Right lobe of liver (tissue), 6 donors: ENCODE results near the gene DNAJB4. TPM values are rescaled to one million over a fixed set of nuclear protein-coding genes. Genes with fewer than 3 reads are reported as not detected.
A peak's percentile ranks its signal among the peaks of the same experiment; 100 is the strongest.
"Not testable (repeated sequence)": the region's sequence is repeated elsewhere in the genome, so short reads cannot be mapped to it uniquely, and the experiment has no call there.

Experiments used
- ATAC-seq, 4 donors: fragments of 200-7000 bp; cut with Tn5 transposase; one replicate each; pipeline ENCODE4 v1.9.1; 2020; ENCODE audit warnings: mild to moderate bottlenecking in 4 of 4, moderate library complexity in 4 of 4
- DNase-seq, 3 donors: peaks; one replicate each; pipeline ENCODE4 v3.0.0-alpha.2; 2020
- H3K27ac ChIP-seq, 3 donors: fragments of 200-600 bp; one replicate each; pipeline ENCODE4 v1.8.0; 2022
- H3K27me3 ChIP-seq, 2 donors: fragments of 200-600 bp; one replicate each; pipeline ENCODE4 v1.8.0; 2022
- H3K36me3 ChIP-seq, 4 donors: fragments of 200-600 bp; sonication (generic) in 1 of 4; one replicate each; pipeline versions ENCODE4 v1.5.1 to v1.8.0; 2017 to 2022; ENCODE audit warnings: control low read depth in 1 of 4
- H3K4me1 ChIP-seq, 4 donors: fragments of 200-600 bp; sonication (generic) in 1 of 4; one replicate each; pipeline versions ENCODE4 v1.5.1 to v1.8.0; 2017 to 2022; ENCODE audit warnings: control low read depth in 1 of 4
- H3K4me3 ChIP-seq, 3 donors: fragments of 200-600 bp; one replicate each; pipeline ENCODE4 v1.8.0; 2022
- H3K9me3 ChIP-seq, 4 donors: fragments of 200-600 bp; sonication (generic) in 1 of 4; one replicate each; pipeline versions ENCODE4 v1.5.1 to v1.8.0; 2017 to 2022; ENCODE audit warnings: control low read depth in 1 of 4
- CTCF ChIP-seq, 4 donors: fragments of 200-600 bp in 3 of 4; fragments of 450-650 bp in 1 of 4; IDR thresholded peaks; one replicate each; pipeline versions ENCODE4 v1.5.1 to v1.8.0; 2016 to 2022; ENCODE audit warnings: antibody characterized with exemption in 4 of 4, mild to moderate bottlenecking in 2 of 4
- POLR2A ChIP-seq: fragments of 450-650 bp; IDR thresholded peaks from one replicate; pipeline ENCODE4 v1.6.1; 2017; ENCODE audit warnings: antibody characterized with exemption, mild to moderate bottlenecking
- WGBS: methylation state at CpG from one replicate; pipeline ENCODE4 v1.1.6; 2018; ENCODE audit warnings: low coverage, low lambda C conversion rate; ENCODE audit not compliant: insufficient coverage; ENCODE audit errors: missing lambda C conversion rate; 5-methylcytosine and 5-hydroxymethylcytosine counted together
- intact Hi-C, 2 donors: fragments of 100-400 bp; cut with DNase I; formaldehyde crosslinking; loops; one replicate each; pipeline versions ENCODE4 v1.11.2 to v1.14.1; 2022
- small RNA-seq, 2 experiments: library from RNA; depleted of rRNA; stranded (forward); fragments of <200 nt; gene quantifications; one replicate each; pipeline ENCODE3, GENCODE V24; 2016
- total RNA-seq, 6 experiments: library from RNA; depleted of rRNA in 2 of 6; stranded (reverse); fragments of >200 nt in 2 of 6; fragmentation: NEBNext Ultra II Directional in 3 of 6; extraction: Animal tissue kit (Norgen Biotek cat#: 25700) in 3 of 6; gene quantifications; one replicate each; pipeline versions ENCODE4 v1.1.0 to v1.2.4, GENCODE V29; 2016 to 2023
- donor health status: DM: no; HTN: yes; CAD: no.
- donor health status: DM: no; HTN: no; CAD: no.
- donor health status: DM: no; HTN: no; CAD: no.
- donor health status: DM: no; HTN: yes; CAD: no.
- donor health status: DM: no; HTN: yes; CAD: no.

The DNAJB4 gene
- total RNA-seq, 6 experiments from 2014 or later = 10.9 to 21.7 (median 14.4) TPM

DNA sequence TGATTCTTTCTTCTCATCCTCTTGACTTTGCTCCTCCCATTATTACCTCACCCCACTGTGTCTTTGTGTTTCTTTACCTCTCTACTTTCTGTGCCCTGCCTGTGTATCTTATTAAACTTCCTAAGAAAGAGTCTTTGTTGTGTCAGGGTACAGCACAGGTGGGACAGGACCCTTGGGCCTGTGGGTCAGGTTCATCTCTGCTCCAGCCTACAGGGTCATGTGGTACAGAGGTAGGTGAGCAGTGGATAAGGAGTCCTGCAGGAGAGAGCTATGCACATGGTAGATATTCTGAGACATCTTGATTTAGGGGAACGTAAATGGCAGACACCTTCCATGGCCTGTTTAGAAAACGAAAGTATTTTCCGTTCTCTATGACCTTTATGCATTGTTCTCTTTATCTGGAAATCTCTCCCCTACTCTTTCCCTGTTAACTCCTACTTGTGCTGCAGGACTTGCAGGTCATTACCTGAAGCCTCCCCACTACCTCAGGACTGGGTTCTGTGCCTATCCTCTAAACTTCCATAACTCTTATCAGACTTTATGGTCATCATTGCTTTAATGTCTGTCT is 50.9 kb downstream of the DNAJB4 start:
- intact Hi-C loops = no loop called here
- ATAC-seq = peak; percentile 45 to 73 (median 56)
- H3K27ac ChIP-seq = no peak overlapping the region
- no peak for TF ChIP-seq CTCF (IDR thresholded peaks at IDR 0.05)
- TF ChIP-seq POLR2A = no peak
- H3K36me3 ChIP-seq = no peaks in the 10 kb centered on the region
- H3K4me3 ChIP-seq = peak overlapping the region in 1 of 3 donors; percentile 2
- no peaks in the 10 kb centered on the region for H3K9me3 ChIP-seq
- H3K4me1 ChIP-seq = peaks cover 0 to 14% (median 0%) of the 10 kb centered on the region in 4 donors
- no peaks in the 10 kb centered on the region for H3K27me3 ChIP-seq
- DNase-seq = no peak
- WGBS = 35% methylated on average over 3 of the region's 3 CpGs

DNA sequence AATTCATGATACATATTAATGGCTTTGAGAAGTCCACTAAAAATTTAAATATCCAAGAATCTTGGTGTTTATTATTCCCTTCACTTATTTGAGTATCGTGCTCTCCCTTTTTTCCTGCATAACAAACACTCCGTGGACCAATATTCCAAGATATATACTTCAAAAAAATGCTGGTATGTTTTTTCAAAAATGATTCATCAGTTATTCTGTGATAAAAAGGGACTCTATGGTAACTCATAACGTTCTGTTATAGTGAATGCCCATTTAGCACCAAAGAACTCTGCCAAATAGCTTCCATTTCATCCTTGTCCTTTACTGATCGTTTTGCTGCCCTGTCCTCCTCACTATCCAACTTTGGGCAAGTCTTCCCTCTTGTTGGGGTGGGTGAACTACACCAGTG is 53.9 kb downstream of the DNAJB4 start:
- H3K9me3 ChIP-seq = no peaks in the 10 kb centered on the region
- 88% methylated on average over 4 of the region's 4 CpGs for WGBS
- no peak for DNase-seq
- H3K4me3 ChIP-seq = no peak overlapping the region
- H3K36me3 ChIP-seq = no peaks in the 10 kb centered on the region
- intact Hi-C loops = no loop called here
- no peak for TF ChIP-seq CTCF (IDR thresholded peaks at IDR 0.05)
- TF ChIP-seq POLR2A = no peak
- no peaks in the 10 kb centered on the region for H3K27me3 ChIP-seq
- no peak for ATAC-seq
- no peak overlapping the region for H3K27ac ChIP-seq
- H3K4me1 ChIP-seq = peaks cover 0 to 14% (median 0%) of the 10 kb centered on the region in 4 donors

GRCh38 chr1:78060857-78061563 is 56.3 kb downstream of the DNAJB4 start:
- intact Hi-C loops = no loop called here
- H3K9me3 ChIP-seq = no peaks in the 10 kb centered on the region
- peaks cover 0 to 6% (median 0%) of the 10 kb centered on the region in 4 donors for H3K4me1 ChIP-seq
- no peak for DNase-seq
- H3K4me3 ChIP-seq = no peak overlapping the region
- no peaks in the 10 kb centered on the region for H3K27me3 ChIP-seq
- ATAC-seq = no peak
- H3K27ac ChIP-seq = no peak overlapping the region
- no peak for TF ChIP-seq POLR2A
- WGBS = 86% methylated on average over 4 of the region's 4 CpGs
- H3K36me3 ChIP-seq = no peaks in the 10 kb centered on the region

DNA sequence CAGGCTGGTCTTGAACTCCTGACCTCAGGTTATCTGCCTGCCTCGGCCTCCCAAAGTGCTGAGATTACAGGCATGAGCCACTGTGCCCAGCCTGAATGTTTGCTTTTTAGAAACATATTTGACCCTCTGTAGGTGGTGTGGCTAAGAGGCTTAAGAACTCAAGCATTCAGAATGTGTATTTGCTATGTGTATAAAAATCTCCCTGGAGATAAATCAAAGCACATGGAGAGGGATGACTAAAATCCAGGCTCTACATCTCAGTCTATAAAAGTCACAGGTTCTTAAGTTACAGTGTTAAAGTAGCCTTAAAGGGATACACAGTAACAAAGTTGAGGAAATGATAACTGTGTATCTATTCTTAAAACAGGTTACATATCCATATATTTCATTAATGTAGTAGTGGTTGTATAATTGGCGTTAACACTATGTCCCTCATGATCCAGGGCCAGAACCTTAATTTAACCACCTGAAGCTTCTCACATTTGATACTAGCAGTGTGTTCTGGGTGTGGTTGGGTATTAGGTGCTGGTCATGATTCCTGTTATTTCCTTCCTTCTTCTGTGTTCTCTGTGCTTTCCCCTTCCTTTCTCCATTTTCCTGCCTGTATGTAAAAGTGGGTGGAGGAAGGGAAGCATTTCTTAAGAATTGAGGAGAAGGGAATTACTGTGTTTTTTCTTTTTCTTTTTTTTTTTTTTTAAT is 57.2 kb downstream of the DNAJB4 start:
- WGBS = 57% methylated on average over 2 of the region's 2 CpGs
- ATAC-seq = no peak
- TF ChIP-seq CTCF (IDR thresholded peaks at IDR 0.05) = no peak
- no peak for TF ChIP-seq POLR2A

DNA sequence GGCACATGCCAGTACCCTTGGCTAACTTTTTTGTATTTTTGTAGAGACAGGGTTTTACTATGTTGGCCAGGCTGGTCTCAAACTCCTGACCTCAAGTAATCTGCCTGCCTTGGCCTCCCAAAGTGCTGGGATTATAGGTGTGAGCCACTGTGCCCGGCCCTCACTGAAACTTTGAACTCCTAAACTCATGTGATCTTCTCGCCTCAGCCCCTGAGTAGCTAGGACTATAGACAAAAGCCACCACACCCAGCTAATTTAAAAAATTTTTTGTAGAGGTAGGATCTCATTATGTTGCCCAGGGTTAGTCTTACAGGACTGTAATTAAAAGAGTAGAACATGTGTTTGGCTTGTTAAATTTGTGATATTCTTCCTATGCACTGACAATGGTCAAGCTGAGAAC is 60.1 kb downstream of the DNAJB4 start:
- peaks cover 0 to 10% (median 0%) of the 10 kb centered on the region in 4 donors for H3K4me1 ChIP-seq
- H3K27ac ChIP-seq, intact Hi-C loops, ATAC-seq, H3K9me3 ChIP-seq, DNase-seq, H3K27me3 ChIP-seq, H3K4me3 ChIP-seq, H3K36me3 ChIP-seq: not testable (repeated sequence)
- 65% methylated on average over 2 of the region's 2 CpGs for WGBS

More for the DNA sequence above, 57.2 kb downstream of the DNAJB4 start:
- DNase-seq = no peak
- intact Hi-C loops = no loop called here
- Histone ChIP-seq H3K36me3 (no peaks in the 10 kb centered on the region), H3K27me3 (no peaks in the 10 kb centered on the region), H3K9me3 (no peaks in the 10 kb centered on the region), H3K4me1 (peaks cover 0 to 6% (median 0%) of the 10 kb centered on the region in 4 donors), H3K27ac (no peak overlapping the region), H3K4me3 (no peak overlapping the region)

Small RNAs within 50 kb of the gene (small RNA-seq; reads per million reads assigned to genes)
- gene AC103591.3 = 0 reads per million in 2 experiments

Other genes with a start within 250 kb of the DNAJB4 start
- 10 to 100 TPM; 16.5 to 31.0 (median 21.4) TPM for gene USP33, start 245.1 kb upstream of the DNAJB4 start, total RNA-seq
- gene MIGA1, start 225.3 kb upstream of the DNAJB4 start, total RNA-seq = 10 to 100 TPM in 2 of 6 experiments, 1 to 10 TPM in 4; 7.7 to 12.2 (median 8.8) TPM
- gene NEXN, start 116.3 kb upstream of the DNAJB4 start, total RNA-seq = 1 to 10 TPM in 5 of 6 experiments, under 1 TPM in 1; 0.42 to 3.9 (median 1.9) TPM
- gene FUBP1, start 25.9 kb upstream of the DNAJB4 start, total RNA-seq = 10 to 100 TPM; 21.7 to 38.5 (median 35.6) TPM
- gene GIPC2, start 41.0 kb downstream of the DNAJB4 start, total RNA-seq = 1 to 10 TPM; 4.7 to 9.8 (median 7.0) TPM